H1 (cell line): ENCODE measurements around the gene PGA5. TPM values are rescaled to one million over a fixed set of nuclear protein-coding genes. Genes with fewer than 3 reads are reported as not detected.

ENCODE experiments used
- CTCF ChIA-PET: fragments of 300-600 bp; sonication (Branson Sonifier 250); formaldehyde crosslinking; loops from one replicate; lab custom pipeline; 2021; ENCODE audit not compliant: partially characterized antibody; lab: Charles Lee
- POLR2A ChIA-PET: fragments of 300-600 bp; sonication (Branson Sonifier 250); formaldehyde crosslinking; loops from one replicate; lab custom pipeline; 2021; ENCODE audit warnings: inconsistent platforms; ENCODE audit not compliant: partially characterized antibody; lab: Charles Lee
- DNase-seq, 2 experiments: peaks; one replicate each; pipeline versions ENCODE4 v3.0.0 to v3.0.0-alpha.2; 2010 to 2022; ENCODE audit warnings: low spot score in 2 of 2, low read depth in 1 of 2, mixed read lengths in 1 of 2
- FAIRE-seq: peaks from 2 replicates; lab custom pipeline; 2011; peaks lifted over from hg19 to GRCh38; lab: Jason Lieb, UNC
- H2AFZ ChIP-seq: 2 replicates; pipeline ENCODE4 v1.8.1; 2012; ENCODE audit warnings: low read length, inconsistent platforms
- H2AK5ac ChIP-seq: 2 replicates; pipeline ENCODE4 v1.6.1; 2013; ENCODE audit warnings: low read depth, low read length
- H2BK120ac ChIP-seq: replicated peaks from 2 replicates; pipeline ENCODE3; 2013; ENCODE audit warnings: low read depth, low read length, inconsistent platforms
- H2BK12ac ChIP-seq: 2 replicates; pipeline ENCODE4 v1.6.1; 2013; ENCODE audit warnings: low read depth, low read length
- H2BK15ac ChIP-seq: 2 replicates; pipeline ENCODE4 v1.6.1; 2013; ENCODE audit warnings: low read length
- H2BK20ac ChIP-seq: 2 replicates; pipeline ENCODE4 v1.6.1; 2013; ENCODE audit warnings: low read length
- H2BK5ac ChIP-seq: 2 replicates; pipeline ENCODE4 v1.6.1; 2013; ENCODE audit warnings: low read depth, low read length
- H3K14ac ChIP-seq: 2 replicates; pipeline ENCODE4 v1.6.1; 2013; ENCODE audit warnings: inconsistent platforms; ENCODE audit not compliant: insufficient read length
- H3K18ac ChIP-seq: 2 replicates; pipeline ENCODE4 v1.6.1; 2013; ENCODE audit warnings: low read length; ENCODE audit errors: extremely low read depth
- H3K23ac ChIP-seq: 2 replicates; pipeline ENCODE4 v1.6.1; 2013; ENCODE audit warnings: inconsistent platforms; ENCODE audit not compliant: insufficient read length
- H3K23me2 ChIP-seq: 2 replicates; pipeline ENCODE4 v1.6.1; 2013; ENCODE audit warnings: low read depth, low read length
- H3K27ac ChIP-seq: 2 replicates; pipeline ENCODE4 v1.6.1; 2011; ENCODE audit warnings: low read depth, low read length, inconsistent platforms
- H3K27me3 ChIP-seq, 4 experiments: replicated peaks in 1 of 4; 1 replicate in 1 of 4; 2 replicates in 3 of 4; pipeline versions ENCODE4 v1.6.1 to v1.8.1; 2011 to 2013; ENCODE audit warnings: low read length in 3 of 4, mild to moderate bottlenecking in 3 of 4, inconsistent platforms in 2 of 4, mixed read lengths in 2 of 4, moderate library complexity in 1 of 4; ENCODE audit not compliant: control insufficient read depth in 3 of 4, insufficient read depth in 3 of 4; ENCODE audit errors: extremely low read depth in 1 of 4
- H3K36me3 ChIP-seq, 4 experiments: 2 replicates each; pipeline versions ENCODE4 v1.6.1 to v1.8.1; 2011 to 2013; ENCODE audit warnings: mild to moderate bottlenecking in 4 of 4, low read length in 3 of 4, moderate library complexity in 2 of 4, control low read depth in 1 of 4, inconsistent platforms in 1 of 4; ENCODE audit not compliant: insufficient read depth in 4 of 4, control insufficient read depth in 2 of 4
- H3K4ac ChIP-seq: replicated peaks from 2 replicates; pipeline ENCODE3; 2013; ENCODE audit warnings: low read length, low read depth, mixed read lengths, inconsistent platforms; ENCODE audit not compliant: insufficient read length
- H3K4me1 ChIP-seq, 4 experiments: replicated peaks in 1 of 4; 1 replicate in 1 of 4; 2 replicates in 3 of 4; pipeline versions ENCODE4 v1.6.1 to v1.8.1; 2011 to 2013; ENCODE audit warnings: low read length in 3 of 4, inconsistent platforms in 2 of 4, mixed read lengths in 1 of 4; ENCODE audit not compliant: insufficient read depth in 4 of 4, control insufficient read depth in 3 of 4
- H3K4me2 ChIP-seq, 2 experiments: 2 replicates each; pipeline versions ENCODE4 v1.6.1 to v1.8.1; 2011 to 2013; ENCODE audit warnings: low read depth in 2 of 2, low read length in 2 of 2, control low read depth in 1 of 2, inconsistent platforms in 1 of 2, mild to moderate bottlenecking in 1 of 2; ENCODE audit not compliant: insufficient read depth in 1 of 2
- H3K4me3 ChIP-seq, 4 experiments: fragments of 200-600, 300-600 bp in 1 of 4; sonication (generic), shearing (Covaris generic), sonication (Bioruptor Twin) in 1 of 4; 2 replicates each; pipeline versions ENCODE4 v1.5.1 to v1.8.1; 2011 to 2016; ENCODE audit warnings: low read length in 4 of 4, low read depth in 3 of 4, control low read depth in 2 of 4, inconsistent platforms in 2 of 4, mild to moderate bottlenecking in 2 of 4, mixed read lengths in 1 of 4, moderate library complexity in 1 of 4; ENCODE audit not compliant: insufficient read depth in 2 of 4; ENCODE audit errors: extremely low read depth in 1 of 4
- H3K56ac ChIP-seq: replicated peaks from 2 replicates; pipeline ENCODE3; 2013; ENCODE audit warnings: low read depth, mild to moderate bottlenecking, mixed read lengths, low read length, inconsistent platforms; ENCODE audit not compliant: insufficient read length
- H3K79me1 ChIP-seq: 2 replicates; pipeline ENCODE4 v1.6.1; 2013; ENCODE audit warnings: low read depth, low read length, control low read depth
- H3K79me2 ChIP-seq, 2 experiments: 2 replicates each; pipeline versions ENCODE4 v1.6.1 to v1.8.1; 2012 to 2013; ENCODE audit warnings: low read length in 2 of 2, mild to moderate bottlenecking in 2 of 2, inconsistent platforms in 1 of 2; ENCODE audit not compliant: insufficient read depth in 2 of 2, control insufficient read depth in 1 of 2
- H3K9ac ChIP-seq, 4 experiments: replicated peaks in 1 of 4; 1 replicate in 1 of 4; 2 replicates in 3 of 4; pipeline versions ENCODE4 v1.6.1 to v1.8.1; 2011 to 2013; ENCODE audit warnings: low read depth in 3 of 4, low read length in 3 of 4, control low read depth in 2 of 4, mild to moderate bottlenecking in 2 of 4, moderate library complexity in 2 of 4, inconsistent platforms in 1 of 4; ENCODE audit errors: extremely low read depth in 1 of 4
- H3K9me3 ChIP-seq, 2 experiments: 2 replicates each; pipeline versions ENCODE4 v1.6.1 to v1.8.1; 2012 to 2013; ENCODE audit warnings: mild to moderate bottlenecking in 2 of 2, moderate library complexity in 2 of 2, control low read depth in 1 of 2, inconsistent platforms in 1 of 2, low read depth in 1 of 2, low read length in 1 of 2, mixed read lengths in 1 of 2; ENCODE audit not compliant: insufficient read depth in 2 of 2
- H4K20me1 ChIP-seq, 2 experiments: replicated peaks in 1 of 2; 2 replicates each; pipeline versions ENCODE3 to v1.8.1; 2011 to 2013; ENCODE audit warnings: inconsistent platforms in 2 of 2, low read length in 2 of 2, mild to moderate bottlenecking in 1 of 2; ENCODE audit not compliant: insufficient read depth in 2 of 2, control insufficient read depth in 1 of 2
- H4K5ac ChIP-seq: 2 replicates; pipeline ENCODE4 v1.6.1; 2013; ENCODE audit warnings: low read length, low read depth, mixed read lengths, inconsistent platforms; ENCODE audit not compliant: insufficient read length
- H4K8ac ChIP-seq: 2 replicates; pipeline ENCODE4 v1.8.0; 2013; ENCODE audit warnings: mild to moderate bottlenecking, moderate library complexity, low read length, inconsistent platforms; ENCODE audit not compliant: insufficient read depth; ENCODE audit errors: extremely low read depth
- H4K91ac ChIP-seq: replicated peaks from 2 replicates; pipeline ENCODE3; 2013; ENCODE audit warnings: low read length, mixed read lengths, inconsistent platforms; ENCODE audit not compliant: insufficient read length
- ASH2L ChIP-seq: fragments of 200-600, 300-600 bp; sonication (generic); IDR thresholded peaks from one replicate; pipeline ENCODE4 v1.7.1; 2017; ENCODE audit warnings: low read length
- CEBPB ChIP-seq: IDR thresholded peaks from 2 replicates; pipeline ENCODE4 v1.6.1; 2012; ENCODE audit warnings: low read depth, low read length
- GABPA ChIP-seq: IDR thresholded peaks from 2 replicates; pipeline ENCODE4 v1.6.1; 2011; ENCODE audit warnings: mild to moderate bottlenecking, low read length, moderate library complexity, borderline replicate concordance; ENCODE audit not compliant: insufficient read depth
- GTF2F1 ChIP-seq: IDR thresholded peaks from 2 replicates; pipeline ENCODE4 v1.6.1; 2012; ENCODE audit warnings: low read depth, low read length, improper control_type of control experiment, borderline replicate concordance
- HDAC2 ChIP-seq, 2 experiments: fragments of 300-600 bp in 1 of 2; sonication (generic) in 1 of 2; IDR thresholded peaks; 2 replicates each; pipeline ENCODE4 v1.6.1; 2011 to 2012; ENCODE audit warnings: low read depth in 2 of 2, low read length in 2 of 2, mild to moderate bottlenecking in 2 of 2, moderate library complexity in 2 of 2, borderline replicate concordance in 1 of 2, inconsistent platforms in 1 of 2
- KDM1A ChIP-seq: fragments of 200-600, 300-600 bp; sonication (generic); IDR thresholded peaks from 2 replicates; pipeline ENCODE4 v1.7.1; 2016; ENCODE audit warnings: mild to moderate bottlenecking, low read length, borderline replicate concordance
- SAP30 ChIP-seq: fragments of 300-600 bp; sonication (generic); IDR thresholded peaks from 2 replicates; pipeline ENCODE4 v1.7.1; 2012; ENCODE audit warnings: low read length, moderate library complexity, mild to moderate bottlenecking, inconsistent platforms; ENCODE audit not compliant: insufficient read depth, insufficient replicate concordance
- SP2 ChIP-seq: IDR thresholded peaks from 2 replicates; pipeline ENCODE4 v1.6.1; 2012; ENCODE audit warnings: mild to moderate bottlenecking, low read length, inconsistent platforms
- WGBS, 2 experiments: shearing (Covaris generic) in 1 of 2; methylation state at CpG; one replicate each; pipeline versions ENCODE4 v1.1.6 to v1.1.7; 2013 to 2015; ENCODE audit warnings: low lambda C conversion rate in 2 of 2, mixed read lengths in 2 of 2, inconsistent platforms in 1 of 2, low coverage in 1 of 2, missing lambda C conversion rate in 1 of 2; ENCODE audit not compliant: insufficient replicate concordance in 2 of 2, insufficient coverage in 1 of 2, insufficient read length in 1 of 2; ENCODE audit errors: extremely low coverage in 1 of 2, missing lambda C conversion rate in 1 of 2; 5-methylcytosine and 5-hydroxymethylcytosine counted together
- polyA plus RNA-seq, 7 experiments: library from polyadenylated mRNA; depleted of rRNA in 3 of 7; stranded (reverse) in 5 of 7; unstranded in 2 of 7; fragments of >200 nt in 5 of 7; fragments of 200-250 nt in 2 of 7; gene quantifications; 1 replicate in 5 of 7; 2 replicates in 1 of 7; 4 replicates in 1 of 7; pipeline versions ENCODE4 v1.2.1 to v1.2.3, GENCODE V29; 2011 to 2013; ENCODE audit warnings: missing spikeins in 2 of 7, mixed read lengths in 2 of 7
- total RNA-seq: library from RNA; stranded (reverse); fragmentation: NEBNext Ultra II Directional; extraction: Animal tissue kit (Norgen Biotek cat#: 25700); gene quantifications from 2 replicates; pipeline ENCODE4 v1.2.1, GENCODE V29; 2021
- TF ChIP-seq, protein P1 (sequence below): IDR thresholded peaks from 2 replicates; pipeline ENCODE4 v1.6.1; 2011; ENCODE audit warnings: low read depth, mild to moderate bottlenecking, low read length; ENCODE audit not compliant: insufficient read depth
- TF ChIP-seq, protein P2 (sequence below): IDR thresholded peaks from 2 replicates; pipeline ENCODE4 v1.6.1; 2011; ENCODE audit warnings: low read length, improper control_type of control experiment

PGA5 gene
- total and polyA plus RNA-seq, 2 of the 8 experiments (the other 6 are each of a cell fraction or from before 2014, with no cell fraction given) = 0.67 to 2.0 TPM

DNA sequence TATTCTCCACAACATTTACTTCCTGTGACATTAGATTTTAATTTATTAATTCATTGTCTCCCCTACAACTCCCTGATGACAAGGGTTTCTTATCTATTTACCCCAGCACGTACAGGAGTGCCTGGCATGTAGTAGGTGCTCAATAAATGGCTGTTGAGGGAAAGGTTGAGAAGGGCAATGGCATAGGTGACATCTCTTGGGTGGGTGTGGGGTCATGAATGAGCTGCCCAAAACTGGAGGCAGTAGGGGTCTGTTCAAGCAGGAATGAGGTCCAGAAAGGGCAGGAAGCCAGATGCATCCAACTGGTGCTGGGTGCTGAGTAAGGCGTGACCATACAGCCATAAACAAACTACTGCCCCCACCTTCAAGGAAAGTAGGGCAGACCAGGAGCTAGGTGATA, 51.4 kb downstream of the PGA5 start:
- H3K14ac ChIP-seq = no peak overlapping the region
- H4K8ac ChIP-seq = no peak overlapping the region
- H3K79me2 ChIP-seq = 0 out of 4 replicates have a peak, but pooled peaks cover 0 to 3% of the 10 kb centered on the region in 2 experiments
- H3K36me3 ChIP-seq = peaks cover 0 to 2% (median 0%) of the 10 kb centered on the region in 4 experiments; a peak in 1 of 8 replicates
- no peak overlapping the region for H3K27ac ChIP-seq
- no peak overlapping the region for H2BK120ac ChIP-seq
- H3K4me2 ChIP-seq = no peak overlapping the region
- FAIRE-seq = no peak
- no peak overlapping the region for H2BK15ac ChIP-seq
- POLR2A ChIA-PET = interaction anchor here (1.5 to 6.9 kb wide), 4 partner anchors 9 to 69 kb away, joined by 4 to 54 read pairs (median 22); partner anchors contain the start of genes CYB561A3 and TMEM138
- no peak overlapping the region for H3K23ac ChIP-seq
- H4K20me1 ChIP-seq = peaks cover 7 to 11% of the 10 kb centered on the region in 2 experiments
- peaks cover 2 to 8% (median 5%) of the 10 kb centered on the region in 4 experiments for H3K4me1 ChIP-seq
- CTCF ChIA-PET = interaction anchor here (1.2 to 2.6 kb wide), 3 partner anchors 11 to 38 kb away, joined by 5 to 10 read pairs (median 6); no protein-coding TSS in a partner anchor
- H3K4me3 ChIP-seq = no peak overlapping the region
- TF ChIP-seq SAP30 (no peak), CEBPB (no peak), GTF2F1 (no peak), KDM1A (no peak), SP2 (no peak), HDAC2 (IDR thresholded peaks at IDR 0.05; ENCODE audit: borderline replicate concordance in 1 of 2, low read depth in 2 of 2, low read length in 2 of 2) (no peak), ASH2L (no peak), GABPA (no peak)
- TF ChIP-seq, protein P1, sequence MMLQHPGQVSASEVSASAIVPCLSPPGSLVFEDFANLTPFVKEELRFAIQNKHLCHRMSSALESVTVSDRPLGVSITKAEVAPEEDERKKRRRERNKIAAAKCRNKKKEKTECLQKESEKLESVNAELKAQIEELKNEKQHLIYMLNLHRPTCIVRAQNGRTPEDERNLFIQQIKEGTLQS = no peak
- TF ChIP-seq, protein P2, sequence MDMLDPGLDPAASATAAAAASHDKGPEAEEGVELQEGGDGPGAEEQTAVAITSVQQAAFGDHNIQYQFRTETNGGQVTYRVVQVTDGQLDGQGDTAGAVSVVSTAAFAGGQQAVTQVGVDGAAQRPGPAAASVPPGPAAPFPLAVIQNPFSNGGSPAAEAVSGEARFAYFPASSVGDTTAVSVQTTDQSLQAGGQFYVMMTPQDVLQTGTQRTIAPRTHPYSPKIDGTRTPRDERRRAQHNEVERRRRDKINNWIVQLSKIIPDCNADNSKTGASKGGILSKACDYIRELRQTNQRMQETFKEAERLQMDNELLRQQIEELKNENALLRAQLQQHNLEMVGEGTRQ = no peak
- TF ChIP-seq, all 59 proteins: peak for 0
- no peak overlapping the region for H4K91ac ChIP-seq
- no peak overlapping the region for H3K4ac ChIP-seq
- no peak for DNase-seq
- H3K23me2 ChIP-seq = peaks cover 10% of the 10 kb centered on the region; the same call in 1 of the 2 replicates
- H2AFZ ChIP-seq = no peak overlapping the region
- H3K79me1 ChIP-seq = no peaks in the 10 kb centered on the region
- peaks cover 1 to 12% (median 7%) of the 10 kb centered on the region in 4 experiments; a peak in 6 of 7 replicates for H3K27me3 ChIP-seq
- no peaks in the 10 kb centered on the region for H3K9me3 ChIP-seq
- H2BK12ac ChIP-seq = no peak overlapping the region
- no peak overlapping the region for H3K56ac ChIP-seq
- no peak overlapping the region for H2BK20ac ChIP-seq
- WGBS, 2 experiments = 89% methylated on average over 2 of the region's 2 CpGs; no CpG with 5 or more reads in 1 of the 2 experiments
- no peak overlapping the region for H3K9ac ChIP-seq
- H2AK5ac ChIP-seq = no peak overlapping the region; the same call in 1 of the 2 replicates
- H4K5ac ChIP-seq = no peak overlapping the region
- no peak overlapping the region for H2BK5ac ChIP-seq
- no peak overlapping the region for H3K18ac ChIP-seq
